Large intestine (tissue), 3 donors: ENCODE results near the gene ZNF587B. TPM values are rescaled to one million over a fixed set of nuclear protein-coding genes. Genes with fewer than 3 reads are reported as not detected.
"Not testable (repeated sequence)": the region's sequence is repeated elsewhere in the genome, so short reads cannot be mapped to it uniquely, and the experiment has no call there.

Experiments
- DNase-seq, 2 donors: peaks; one replicate each; pipeline versions ENCODE4 v3.0.0 to v3.0.0-alpha.2; 2013
- H3K27ac ChIP-seq: one replicate; pipeline ENCODE4 v1.5.1; 2013; ENCODE audit warnings: low read length
- H3K27me3 ChIP-seq: 2 replicates; pipeline ENCODE4 v1.6.1; 2013; ENCODE audit warnings: low read length; ENCODE audit not compliant: control insufficient read depth, insufficient read depth
- H3K36me3 ChIP-seq: 2 replicates; pipeline ENCODE4 v1.6.1; 2013; ENCODE audit warnings: low read length; ENCODE audit not compliant: control insufficient read depth, insufficient read depth
- H3K4me1 ChIP-seq: one replicate; pipeline ENCODE4 v1.6.1; 2013; ENCODE audit warnings: low read length; ENCODE audit not compliant: control insufficient read depth, insufficient read depth
- H3K4me3 ChIP-seq: one replicate; pipeline ENCODE4 v1.5.1; 2013; ENCODE audit warnings: low read length
- H3K9me3 ChIP-seq: one replicate; pipeline ENCODE4 v1.6.1; 2013; ENCODE audit warnings: mild to moderate bottlenecking, low read depth, low read length, moderate library complexity; ENCODE audit not compliant: control insufficient read depth
- WGBS: methylation state at CpG from one replicate; pipeline ENCODE4 v1.1.5; 2013; ENCODE audit warnings: low lambda C conversion rate; ENCODE audit not compliant: insufficient coverage; 5-methylcytosine and 5-hydroxymethylcytosine counted together
- polyA plus RNA-seq: library from polyadenylated mRNA; unstranded; fragments of 120-200 nt; gene quantifications from one replicate; pipeline ENCODE4 v1.2.1, GENCODE V29; 2013

Gene ZNF587B
- polyA plus RNA-seq, 1 donor = 21.3 TPM

DNA sequence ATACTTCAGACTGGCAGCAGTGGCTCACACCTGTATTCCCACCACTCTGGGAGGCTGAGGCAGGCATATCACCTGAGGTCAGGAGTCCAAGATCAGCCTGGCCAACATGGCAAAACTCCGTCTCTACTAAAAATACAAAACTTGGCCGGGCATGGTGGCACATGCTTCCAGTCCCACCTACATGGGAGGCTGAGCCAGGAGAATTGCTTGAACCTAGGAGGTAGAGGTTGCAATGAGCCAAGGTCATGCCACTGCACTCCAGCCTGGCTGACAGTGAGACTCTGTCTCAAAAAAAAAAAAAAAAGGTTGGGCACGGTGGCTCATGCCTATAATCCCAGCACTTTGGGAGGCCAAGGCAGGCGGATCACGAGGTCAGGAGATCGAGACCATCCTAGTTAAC is 39.6 kb downstream of the ZNF587B start:
- peaks cover 50% of the 10 kb centered on the region for H3K36me3 ChIP-seq
- DNase-seq, H3K27me3 ChIP-seq, H3K4me1 ChIP-seq, H3K4me3 ChIP-seq, H3K27ac ChIP-seq: not testable (repeated sequence)
- peaks cover 70% of the 10 kb centered on the region for H3K9me3 ChIP-seq
- no CpG with 5 or more reads among the region's 6 CpGs for WGBS

DNA sequence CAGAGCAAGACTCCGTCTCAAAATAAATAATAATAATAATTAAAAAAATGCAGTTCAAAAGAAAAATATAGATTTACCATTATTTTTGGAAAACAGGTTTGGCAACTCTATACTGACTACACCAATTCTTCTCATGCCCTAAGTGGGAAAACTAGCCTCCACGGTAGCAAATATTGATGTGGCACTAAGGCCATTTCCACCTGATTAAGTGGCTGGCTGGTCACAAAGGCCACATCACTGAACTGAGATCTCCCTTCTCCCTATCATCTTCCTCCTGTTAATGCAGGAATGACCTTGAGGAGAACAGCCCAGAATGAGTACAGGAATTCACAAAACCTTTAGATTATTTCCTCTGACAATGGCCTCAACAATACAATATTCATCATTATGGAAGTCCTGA is 40.1 kb downstream of the ZNF587B start:
- Histone ChIP-seq H3K4me1 (no peaks in the 10 kb centered on the region), H3K4me3 (no peak overlapping the region), H3K9me3 (peaks cover 71% of the 10 kb centered on the region), H3K36me3 (peaks cover 50% of the 10 kb centered on the region), H3K27ac (no peak overlapping the region), H3K27me3 (no peaks in the 10 kb centered on the region)
- no peak for DNase-seq
- no CpG with 5 or more reads among the region's 2 CpGs for WGBS

DNA sequence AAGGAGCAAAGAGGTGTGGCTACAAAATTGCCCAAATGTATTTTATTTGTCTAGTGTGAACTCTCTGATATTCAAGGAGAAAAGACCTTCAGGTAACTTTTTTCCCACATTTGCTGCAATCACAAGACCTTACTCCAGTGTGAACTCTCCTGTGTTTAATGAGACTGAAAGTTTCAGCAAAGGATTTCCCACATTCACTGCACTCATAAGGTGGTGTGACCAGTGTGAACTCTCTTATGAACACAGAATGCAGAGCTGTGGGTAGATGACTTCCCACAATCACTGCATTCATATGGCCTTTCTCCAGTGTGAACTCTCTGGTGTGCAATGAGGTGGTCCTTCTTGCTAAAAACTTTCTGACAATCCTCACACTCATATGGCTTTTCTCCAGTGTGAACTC is 42.4 kb downstream of the ZNF587B start:
- H3K27ac ChIP-seq = no peak overlapping the region
- peaks cover 77% of the 10 kb centered on the region for H3K9me3 ChIP-seq
- no peak for DNase-seq
- no peaks in the 10 kb centered on the region for H3K4me1 ChIP-seq
- peaks cover 47% of the 10 kb centered on the region for H3K36me3 ChIP-seq
- no peak overlapping the region for H3K4me3 ChIP-seq
- H3K27me3 ChIP-seq = no peaks in the 10 kb centered on the region

DNA sequence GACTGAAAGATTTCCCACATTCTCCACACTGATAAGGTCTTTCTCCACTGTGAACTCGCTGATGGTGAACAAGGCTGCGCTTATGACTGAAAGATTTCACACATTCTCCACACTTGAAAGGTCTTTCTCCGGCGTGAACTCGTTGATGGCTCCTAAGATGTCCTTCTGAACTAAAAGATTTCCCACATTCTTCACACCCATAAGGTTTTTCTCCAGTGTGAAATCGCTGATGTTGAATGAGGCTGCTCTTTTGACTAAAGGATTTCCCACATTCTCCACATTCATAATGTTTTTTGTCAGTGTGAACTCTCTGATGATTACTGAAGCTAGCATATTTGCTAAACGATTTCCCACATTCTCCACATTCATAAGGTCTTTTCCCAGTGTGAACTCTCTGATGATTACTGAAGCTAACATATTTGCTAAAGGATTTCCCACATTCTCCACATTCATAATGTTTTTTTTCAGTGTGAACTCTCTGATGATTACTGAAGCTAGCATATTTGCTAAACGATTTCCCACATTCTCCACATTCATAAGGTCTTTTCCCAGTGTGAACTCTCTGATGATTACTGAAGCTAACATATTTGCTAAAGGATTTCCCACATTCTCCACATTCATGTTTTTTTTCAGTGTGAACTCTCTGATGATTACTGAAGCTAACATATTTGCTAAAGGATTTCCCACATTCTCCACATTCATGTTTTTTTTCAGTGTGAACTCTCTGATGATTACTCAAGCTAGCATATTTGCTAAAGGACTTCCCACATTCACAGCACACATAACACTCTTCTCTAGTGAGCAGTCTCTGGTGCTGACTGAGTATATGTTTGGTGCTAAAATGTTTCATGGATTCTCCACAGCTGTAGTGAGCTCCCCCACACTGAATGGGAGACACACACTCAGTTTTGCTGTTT is 44.0 kb downstream of the ZNF587B start:
- not testable (repeated sequence) for H3K4me3 ChIP-seq, H3K27ac ChIP-seq, H3K4me1 ChIP-seq, H3K27me3 ChIP-seq
- Histone ChIP-seq H3K9me3 (peaks cover 74% of the 10 kb centered on the region), H3K36me3 (peaks cover 47% of the 10 kb centered on the region)
- 92% methylated on average over 2 of the region's 8 CpGs for WGBS
- peak in 1 of 2 donors; percentile 30 for DNase-seq

DNA sequence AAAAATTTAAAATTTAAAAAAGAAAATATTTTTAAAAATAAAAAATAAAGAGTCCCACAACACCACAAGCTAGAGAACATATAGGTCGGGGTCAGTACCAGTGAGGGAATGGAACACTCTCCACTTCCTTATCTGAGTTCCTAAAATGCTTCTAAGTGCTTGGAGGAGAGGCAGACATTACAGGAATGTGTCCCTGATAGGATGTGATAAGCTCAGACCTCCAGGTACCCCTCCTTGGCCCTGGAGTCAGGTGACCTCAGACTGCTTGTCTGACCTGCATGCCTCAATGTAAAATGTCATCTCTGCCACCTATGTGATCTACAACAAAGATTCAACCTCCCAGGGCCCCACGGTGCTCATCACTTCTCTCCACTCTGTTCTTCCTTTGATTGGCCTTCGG is 55.9 kb downstream of the ZNF587B start:
- Histone ChIP-seq H3K27me3 (no peaks in the 10 kb centered on the region), H3K4me3 (no peak overlapping the region), H3K36me3 (peaks cover 23% of the 10 kb centered on the region), H3K4me1 (no peaks in the 10 kb centered on the region), H3K9me3 (peaks cover 23% of the 10 kb centered on the region), H3K27ac (no peak overlapping the region)
- no CpG with 5 or more reads among the region's 3 CpGs for WGBS
- DNase-seq = no peak

DNA sequence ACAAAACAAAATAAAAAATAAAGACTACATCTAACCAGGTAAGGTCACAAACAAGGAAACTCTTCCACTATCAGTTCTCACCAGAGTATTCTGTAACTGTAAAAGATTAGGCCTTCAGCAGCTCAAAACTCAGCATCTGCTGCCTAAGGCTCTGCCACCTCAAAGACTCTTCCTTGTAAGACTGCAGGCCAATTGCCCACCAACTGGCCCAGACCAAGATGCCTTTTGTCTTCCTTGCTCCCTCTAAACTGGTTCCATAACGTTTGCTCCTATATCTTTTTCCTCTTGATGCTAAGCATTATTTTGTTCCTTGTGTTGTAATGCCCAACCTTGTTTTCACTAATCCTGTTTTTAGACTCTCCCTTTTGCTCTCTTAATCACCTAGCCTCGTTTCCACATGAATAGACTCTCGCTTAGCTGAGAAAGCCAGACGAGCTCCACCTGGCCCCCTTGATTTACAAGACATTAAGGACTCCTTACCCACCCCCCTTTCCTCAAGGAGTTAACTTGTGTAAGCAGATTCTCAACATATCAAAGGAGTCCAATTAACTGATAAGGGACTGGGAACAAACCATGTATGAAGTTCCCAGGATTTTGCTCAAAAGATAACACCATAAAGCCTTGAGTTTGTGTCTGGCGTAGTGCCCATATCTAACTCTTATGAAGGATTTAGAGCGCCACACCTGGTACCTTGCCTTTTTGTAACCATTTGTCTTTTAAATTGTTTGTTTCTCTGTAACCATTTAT is 57.3 kb downstream of the ZNF587B start:
- peak overlapping the region; percentile 75 for H3K27ac ChIP-seq
- no peaks in the 10 kb centered on the region for H3K4me1 ChIP-seq
- H3K27me3 ChIP-seq = no peaks in the 10 kb centered on the region
- peaks cover 23% of the 10 kb centered on the region for H3K9me3 ChIP-seq
- DNase-seq = peak; percentile 31 to 81
- peak overlapping the region; percentile 86 for H3K4me3 ChIP-seq
- 0% methylated on average over 3 of the region's 6 CpGs for WGBS
- peaks cover 23% of the 10 kb centered on the region for H3K36me3 ChIP-seq

DNA sequence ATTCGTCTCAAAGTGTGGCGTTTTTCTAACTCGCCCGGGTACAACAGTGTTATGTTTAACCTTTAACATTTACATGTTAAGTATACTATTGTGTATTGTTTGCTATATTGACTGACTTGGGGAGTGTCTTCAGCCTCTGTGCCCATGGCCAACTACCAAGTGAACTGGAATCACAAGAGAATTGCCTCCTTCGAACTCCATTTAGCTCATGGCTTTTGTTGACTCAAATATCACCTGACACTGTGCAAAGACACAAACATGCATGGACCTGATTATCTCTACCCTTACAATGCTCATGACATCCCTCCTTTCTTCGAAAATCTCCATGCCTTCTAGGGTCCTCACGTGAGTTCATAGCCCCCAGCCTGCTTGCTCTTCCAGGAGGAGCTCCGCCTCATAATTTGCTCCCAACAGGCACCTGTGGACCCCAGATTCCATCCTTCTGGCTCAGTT is 58.0 kb downstream of the ZNF587B start:
- peak overlapping the region; percentile 86 for H3K4me3 ChIP-seq
- no peaks in the 10 kb centered on the region for H3K27me3 ChIP-seq
- 0% methylated on average over 1 of the region's 8 CpGs for WGBS
- DNase-seq = peak in 1 of 2 donors; percentile 62
- no peaks in the 10 kb centered on the region for H3K4me1 ChIP-seq
- peaks cover 21% of the 10 kb centered on the region for H3K9me3 ChIP-seq
- peaks cover 19% of the 10 kb centered on the region for H3K36me3 ChIP-seq
- peak overlapping the region; percentile 75 for H3K27ac ChIP-seq

DNA sequence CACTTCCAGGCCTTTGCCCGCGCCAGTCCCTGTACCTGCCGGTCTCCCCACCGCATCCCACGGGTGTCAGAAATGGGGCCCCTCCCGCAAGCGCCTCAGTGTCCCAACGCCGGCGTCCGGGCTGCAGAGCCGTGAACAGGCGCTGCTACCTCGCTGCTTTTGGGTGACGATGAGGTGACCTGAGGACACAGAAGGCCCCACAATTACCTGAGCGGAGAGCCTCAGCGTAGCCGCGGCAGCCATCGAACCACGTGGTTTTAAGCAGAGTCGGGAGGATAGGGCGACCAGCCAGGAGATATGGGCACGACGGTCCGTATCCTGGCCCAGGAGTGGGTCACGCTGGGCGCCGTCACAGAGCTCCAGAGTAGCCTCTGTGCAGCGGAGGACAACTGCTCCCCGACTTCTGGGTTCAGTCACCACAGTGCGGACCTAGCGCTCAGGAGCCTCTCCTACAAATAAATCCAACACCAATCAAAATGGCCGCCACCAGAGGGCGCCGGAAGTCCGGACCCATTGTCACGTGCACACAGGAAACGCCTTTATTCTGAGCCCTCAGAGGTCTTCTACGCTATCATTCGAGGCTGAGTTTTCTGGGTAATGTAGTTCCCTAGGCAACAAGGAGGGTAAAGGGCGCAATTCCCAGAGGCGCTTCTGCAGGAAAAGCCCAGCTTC is 58.6 kb downstream of the ZNF587B start, which contains the start of gene ZNF814:
Gene ZNF814, minus strand, starts transcription at position 478 of the 672 bp plus-strand sequence. Its CDS starts 235 bp downstream, at position 243.
- peak within 1 kb of the TSS; percentile 75 for H3K27ac ChIP-seq
- no CpG with 5 or more reads among the region's 43 CpGs for WGBS
- DNase-seq = peak; percentile 85 to 93
- no peaks in the 10 kb centered on the region for H3K4me1 ChIP-seq
- peak within 1 kb of the TSS; percentile 86 for H3K4me3 ChIP-seq
- H3K27me3 ChIP-seq = no peaks in the 10 kb centered on the region
- H3K36me3 ChIP-seq = peaks cover 19% of the 10 kb centered on the region
- peaks cover 16% of the 10 kb centered on the region for H3K9me3 ChIP-seq

DNA sequence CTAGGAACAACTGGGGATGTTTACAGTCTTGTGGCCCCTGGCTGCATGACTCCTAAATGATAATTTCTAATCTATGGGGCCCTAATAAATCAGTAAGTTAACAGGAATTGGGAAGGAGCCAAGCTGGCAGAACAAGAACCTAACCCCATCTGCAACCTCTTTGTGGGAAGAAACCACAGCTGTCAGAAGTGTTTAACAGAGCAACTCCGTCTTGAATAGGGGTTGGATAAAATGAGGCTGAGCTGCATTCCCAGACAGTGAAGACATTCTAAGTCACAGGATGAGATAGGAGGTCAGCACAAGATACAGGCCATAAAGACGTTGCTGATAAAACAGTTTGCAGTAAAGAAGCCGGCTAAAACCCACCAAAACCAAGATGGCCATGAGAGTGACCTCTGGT is 60.6 kb downstream of the ZNF587B start:
- not testable (repeated sequence) for H3K36me3 ChIP-seq, H3K4me1 ChIP-seq, H3K9me3 ChIP-seq, H3K27ac ChIP-seq, H3K4me3 ChIP-seq, H3K27me3 ChIP-seq
- DNase-seq = peak in 1 of 2 donors; percentile 29
- no CpG with 5 or more reads among the region's 3 CpGs for WGBS
